OCI-M2 (cell line): ENCODE results near the gene GHDC.
"Not testable (repeated sequence)": the region's sequence is repeated elsewhere in the genome, so short reads cannot be mapped to it uniquely, and the experiment has no call there.

Experiments used
- DNase-seq: peaks from one replicate; lab custom pipeline; 2025; ENCODE audit not compliant: unreplicated experiment; lab: John Stamatoyannopoulos, UW

GHDC gene

GRCh38 chr17:42202696-42203095, 8.4 kb upstream of the GHDC start:
- no peak for DNase-seq

- DNase-seq = no peak
These were observed 7.9 kb upstream of the GHDC start for GRCh38 chr17:42202159-42202558.

GRCh38 chr17:42201458-42201772, 7.1 kb upstream of the GHDC start:
- DNase-seq = no peak

GRCh38 chr17:42200706-42201457, 6.6 kb upstream of the GHDC start:
- DNase-seq = no peak

- DNase-seq = no peak
These were observed 5.2 kb upstream of the GHDC start for GRCh38 chr17:42199416-42200011.

- no peak for DNase-seq
These were observed 4.6 kb upstream of the GHDC start for GRCh38 chr17:42198897-42199296.

- no peak for DNase-seq
These were observed 3.4 kb upstream of the GHDC start for GRCh38 chr17:42197564-42198156.

- DNase-seq = no peak
These were observed 902 bp downstream of the GHDC start for GRCh38 chr17:42193216-42193968.

- DNase-seq = no peak
These were observed 1.8 kb downstream of the GHDC start for GRCh38 chr17:42192189-42193126.

- no peak for DNase-seq
These were observed 3.1 kb downstream of the GHDC start for GRCh38 chr17:42191275-42191608.

GRCh38 chr17:42190491-42191274, 3.6 kb downstream of the GHDC start:
- DNase-seq = no peak

GRCh38 chr17:42189651-42189965, 4.7 kb downstream of the GHDC start:
- no peak for DNase-seq

- DNase-seq = no peak
These were observed 5.3 kb downstream of the GHDC start for GRCh38 chr17:42188749-42189650.

- DNase-seq = no peak
These were observed 6.5 kb downstream of the GHDC start for GRCh38 chr17:42187833-42188232.

- DNase-seq = not testable (repeated sequence)
These were observed 8.1 kb downstream of the GHDC start for GRCh38 chr17:42186191-42186590.

- DNase-seq = no peak
These were observed 8.7 kb downstream of the GHDC start for GRCh38 chr17:42185621-42185930.

- DNase-seq = no peak
These were observed 9.3 kb downstream of the GHDC start, which contains the start of gene HCRT for GRCh38 chr17:42184713-42185620. TSS of gene HCRT (minus strand) at chr17:42185452. CDS start at chr17:42185365, 87 bp downstream.
